22Rv1 (cell line): ENCODE measurements around the gene SLC27A1.

Experiments used
- CTCF ChIP-seq: fragments of 450-650 bp; IDR thresholded peaks from 2 replicates; pipeline ENCODE4 v1.5.1; 2017; ENCODE audit warnings: mild to moderate bottlenecking
- ZFX ChIP-seq: fragments of 450-650 bp; IDR thresholded peaks from 2 replicates; pipeline ENCODE4 v1.6.1; 2017; ENCODE audit warnings: antibody characterized with exemption, borderline replicate concordance

GRCh38 chr19:17450264-17451075 is 19.9 kb upstream of the SLC27A1 start:
- TF ChIP-seq CTCF (no peak), ZFX (no peak)
